OCI-LY3 (cell line): Measurements from ENCODE around the gene CHMP3.

Source experiments
- H2AFZ ChIP-seq: fragments of 200-600, 300-600 bp; shearing (Covaris generic); 2 replicates; pipeline ENCODE4 v1.6.0; 2014; ENCODE audit warnings: antibody characterized with exemption, low read depth, low read length
- H3K27ac ChIP-seq: fragments of 200-600, 300-600 bp; sonication (generic); 2 replicates; pipeline ENCODE4 v1.5.1; 2014; ENCODE audit warnings: mild to moderate bottlenecking, low read length, moderate library complexity, mixed read lengths
- H3K27me3 ChIP-seq: fragments of 200-600, 300-600 bp; sonication (generic); 2 replicates; pipeline ENCODE4 v1.6.1; 2014; ENCODE audit warnings: low read depth, low read length, mixed read lengths
- H3K36me3 ChIP-seq: fragments of 200-600, 300-600 bp; sonication (generic); replicated peaks from 2 replicates; pipeline ENCODE3; 2014; ENCODE audit warnings: low read depth, low read length, mixed read lengths
- H3K4me1 ChIP-seq: fragments of 300-600, 200-600 bp; sonication (generic); 2 replicates; pipeline ENCODE4 v1.6.1; 2014; ENCODE audit warnings: low read length, mixed read lengths
- H3K4me2 ChIP-seq: fragments of 200-600, 300-600 bp; sonication (generic); 2 replicates; pipeline ENCODE4 v1.6.1; 2014; ENCODE audit warnings: low read length, mixed read lengths
- H3K4me3 ChIP-seq: fragments of 300-600, 200-600 bp; sonication (generic); 2 replicates; pipeline ENCODE4 v1.5.1; 2014; ENCODE audit warnings: antibody characterized with exemption, mild to moderate bottlenecking, low read length, moderate library complexity
- H3K79me2 ChIP-seq: fragments of 300-600, 200-600 bp; shearing (Covaris generic); 2 replicates; pipeline ENCODE4 v1.6.1; 2014; ENCODE audit warnings: mild to moderate bottlenecking, low read length, mixed read lengths
- H3K9ac ChIP-seq: fragments of 300-600, 200-600 bp; shearing (Covaris generic); 2 replicates; pipeline ENCODE4 v1.6.0; 2014; ENCODE audit warnings: mild to moderate bottlenecking, low read length, moderate library complexity
- H3K9me3 ChIP-seq: fragments of 200-600, 300-600 bp; shearing (Covaris generic); 2 replicates; pipeline ENCODE4 v1.6.1; 2014; ENCODE audit warnings: low read length, mixed read lengths; ENCODE audit not compliant: insufficient read depth
- H4K20me1 ChIP-seq: fragments of 200-600, 300-600 bp; sonication (generic); 2 replicates; pipeline ENCODE4 v1.6.1; 2016; ENCODE audit warnings: low read length, mixed read lengths; ENCODE audit not compliant: insufficient read depth
- CTCF ChIP-seq: fragments of 200-600, 300-600 bp; sonication (generic); IDR thresholded peaks from 2 replicates; pipeline ENCODE4 v1.5.1; 2014; ENCODE audit warnings: antibody characterized with exemption, low read length, low read depth
- EZH2phosphoT487 ChIP-seq: fragments of 200-600 bp; shearing (Covaris generic); IDR thresholded peaks from 2 replicates; pipeline ENCODE4 v1.6.1; 2018; ENCODE audit warnings: antibody characterized with exemption, mixed run types, low read depth

Gene CHMP3

GRCh38 chr2:86584151-86584913, 21.1 kb upstream of the CHMP3 start:
- Histone ChIP-seq H3K9me3 (no peaks in the 10 kb centered on the region), H3K79me2 (no peaks in the 10 kb centered on the region), H3K27ac (no peak overlapping the region)

DNA sequence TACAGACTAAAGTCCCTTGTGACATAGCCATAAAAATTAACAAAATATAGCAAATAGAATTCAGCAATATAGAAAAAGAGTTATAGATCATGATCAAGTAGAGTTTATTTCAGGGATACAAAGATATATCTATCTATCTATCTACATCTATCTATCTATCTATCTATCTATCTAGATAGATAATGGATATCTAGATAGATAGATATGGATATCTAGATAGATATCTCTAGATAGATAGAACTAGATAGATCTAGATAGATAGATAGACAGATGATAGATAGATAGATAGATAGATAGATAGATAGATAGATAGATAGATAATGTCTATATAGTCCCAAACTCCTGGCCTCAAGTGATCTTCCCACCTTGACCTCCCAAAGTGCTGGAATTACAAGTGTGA, 17.3 kb upstream of the CHMP3 start:
- Histone ChIP-seq H3K9me3 (0 out of 2 replicates have a peak, but pooled peaks cover 5% of the 10 kb centered on the region), H3K36me3 (no peaks in the 10 kb centered on the region), H4K20me1 (no peaks in the 10 kb centered on the region), H3K9ac (no peak overlapping the region), H3K4me2 (no peak overlapping the region), H3K4me3 (no peak overlapping the region), H3K79me2 (no peaks in the 10 kb centered on the region), H3K27me3 (no peaks in the 10 kb centered on the region), H3K4me1 (peaks cover 7% of the 10 kb centered on the region), H3K27ac (no peak overlapping the region), H2AFZ (no peak overlapping the region)
- TF ChIP-seq CTCF (no peak), EZH2phosphoT487 (no peak)

More at GRCh38 chr2:86584151-86584913, 21.1 kb upstream of the CHMP3 start:
- TF ChIP-seq EZH2phosphoT487 (no peak), CTCF (no peak)
- no peak overlapping the region for H3K9ac ChIP-seq
- no peak overlapping the region for H3K4me3 ChIP-seq
- no peaks in the 10 kb centered on the region for H3K36me3 ChIP-seq
- H4K20me1 ChIP-seq = no peaks in the 10 kb centered on the region
- H3K4me1 ChIP-seq = peaks cover 7% of the 10 kb centered on the region
- H3K4me2 ChIP-seq = peak overlapping the region; percentile 17; the same call in 1 of the 2 replicates
- peak overlapping the region; percentile 78 for H2AFZ ChIP-seq
- H3K27me3 ChIP-seq = no peaks in the 10 kb centered on the region

DNA sequence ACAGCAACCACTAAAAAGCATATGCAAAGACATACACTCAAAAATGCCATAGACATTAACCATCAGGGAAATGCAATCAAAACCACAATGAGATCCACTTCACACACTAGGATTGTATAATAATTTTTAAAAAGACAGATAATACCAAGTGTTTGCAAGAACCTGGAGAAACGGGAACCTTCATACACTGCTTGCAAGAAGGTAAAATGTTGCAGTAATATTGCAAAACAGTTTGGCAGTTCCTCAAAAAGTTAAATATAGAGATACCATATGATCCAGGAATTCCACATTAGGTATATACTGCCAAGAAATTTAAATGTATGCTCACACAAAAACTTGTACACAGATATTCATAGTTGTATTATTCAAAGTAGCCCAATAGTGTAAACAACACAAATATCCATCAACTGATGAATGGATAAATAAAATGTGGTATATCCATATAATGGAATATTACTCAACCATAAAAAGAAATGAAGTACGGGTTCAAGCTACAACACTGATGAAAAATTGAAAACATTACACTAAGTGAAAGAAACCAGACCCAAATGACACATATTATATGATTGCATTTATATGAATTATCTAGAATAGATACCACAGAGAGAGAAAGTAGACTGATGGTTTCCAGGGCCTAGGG, 14.7 kb upstream of the CHMP3 start:
- Histone ChIP-seq H3K27me3 (no peaks in the 10 kb centered on the region), H4K20me1 (no peaks in the 10 kb centered on the region), H3K4me2 (no peak overlapping the region), H3K9ac (no peak overlapping the region), H3K4me3 (no peak overlapping the region), H2AFZ (no peak overlapping the region), H3K79me2 (no peaks in the 10 kb centered on the region), H3K4me1 (no peaks in the 10 kb centered on the region), H3K36me3 (no peaks in the 10 kb centered on the region), H3K9me3 (0 out of 2 replicates have a peak, but pooled peaks cover 5% of the 10 kb centered on the region), H3K27ac (no peak overlapping the region)
- no peak for TF ChIP-seq CTCF
- no peak for TF ChIP-seq EZH2phosphoT487

DNA sequence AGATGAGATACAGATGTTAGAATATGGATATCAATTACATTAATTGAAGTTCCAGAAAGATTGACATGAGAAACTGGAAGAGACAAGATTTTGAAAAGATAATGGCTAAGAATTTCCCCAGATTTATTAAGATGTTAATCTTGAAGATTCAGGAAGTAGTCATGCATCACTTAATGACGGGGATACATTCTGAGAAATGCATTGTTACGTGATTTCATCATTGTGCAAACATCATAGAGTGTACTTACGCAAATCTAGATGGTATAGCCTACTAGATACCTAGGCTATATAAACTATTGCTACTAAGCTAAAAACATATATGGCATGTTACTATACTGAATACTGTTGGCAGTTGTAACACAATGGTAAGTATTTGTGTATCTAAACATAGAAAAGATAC, 6.8 kb upstream of the CHMP3 start:
- H3K36me3 ChIP-seq = no peaks in the 10 kb centered on the region
- no peaks in the 10 kb centered on the region for H3K27me3 ChIP-seq
- no peak for TF ChIP-seq EZH2phosphoT487
- no peak for TF ChIP-seq CTCF
- no peak overlapping the region for H3K4me3 ChIP-seq
- no peaks in the 10 kb centered on the region for H3K9me3 ChIP-seq
- H3K4me2 ChIP-seq = no peak overlapping the region
- no peaks in the 10 kb centered on the region for H3K4me1 ChIP-seq
- H3K79me2 ChIP-seq = no peaks in the 10 kb centered on the region
- H4K20me1 ChIP-seq = no peaks in the 10 kb centered on the region
- no peak overlapping the region for H3K27ac ChIP-seq
- H2AFZ ChIP-seq = no peak overlapping the region
- no peak overlapping the region for H3K9ac ChIP-seq
